HG02642 (cell line): ENCODE data around the gene FMN2.

Source experiments
- ATAC-seq: cut with Tn5 transposase; IDR thresholded peaks from one replicate; pipeline ENCODE4 v1.9.1; 2021; ENCODE audit warnings: mild to moderate bottlenecking; ENCODE audit not compliant: unreplicated experiment, poor library complexity

The FMN2 gene

DNA sequence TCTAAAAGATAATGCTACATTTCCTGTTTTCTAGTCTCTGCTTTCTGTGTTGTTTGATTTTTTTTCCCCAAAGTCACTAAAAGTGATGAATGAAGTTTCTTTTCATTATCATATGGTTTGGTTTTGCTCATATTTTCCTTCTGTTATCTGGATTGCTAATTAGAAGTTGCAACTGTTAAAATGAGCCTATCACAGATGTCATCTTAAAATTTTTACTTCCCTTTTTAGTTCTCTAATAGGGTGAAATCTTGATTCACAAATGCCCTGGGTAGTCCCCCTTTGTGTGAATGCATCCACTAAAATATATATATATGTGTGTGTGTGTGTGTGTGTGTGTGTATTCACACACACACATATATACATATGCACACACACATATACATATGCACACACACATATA lies 376.2 kb downstream of the FMN2 start:
- no peak for ATAC-seq

GRCh38 chr1:240468656-240469055 lies 377.0 kb downstream of the FMN2 start:
- no peak for ATAC-seq

- ATAC-seq = no peak
These were observed 382.5 kb downstream of the FMN2 start for GRCh38 chr1:240474133-240474614.

DNA sequence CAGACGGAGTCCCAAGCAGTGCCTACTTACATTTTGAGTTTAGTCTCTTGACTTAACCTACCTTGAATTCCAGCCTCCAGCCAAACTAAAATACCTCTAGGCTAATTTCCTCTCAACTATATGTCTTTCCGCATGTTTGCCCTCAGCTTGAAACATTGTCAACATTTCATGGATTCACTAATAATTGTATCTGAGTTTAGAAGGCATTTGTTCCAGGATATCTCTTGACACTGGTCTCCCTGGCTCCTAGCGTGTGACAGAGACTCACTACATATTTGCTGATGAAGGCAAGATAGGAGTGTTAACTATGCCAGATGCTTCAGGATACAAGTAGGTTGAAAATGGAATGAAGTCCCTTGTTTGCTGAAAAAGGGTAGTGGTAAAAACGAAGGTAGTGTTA lies 384.1 kb downstream of the FMN2 start:
- no peak for ATAC-seq

- ATAC-seq = no peak
These were observed 386.9 kb downstream of the FMN2 start for GRCh38 chr1:240478536-240478935.

DNA sequence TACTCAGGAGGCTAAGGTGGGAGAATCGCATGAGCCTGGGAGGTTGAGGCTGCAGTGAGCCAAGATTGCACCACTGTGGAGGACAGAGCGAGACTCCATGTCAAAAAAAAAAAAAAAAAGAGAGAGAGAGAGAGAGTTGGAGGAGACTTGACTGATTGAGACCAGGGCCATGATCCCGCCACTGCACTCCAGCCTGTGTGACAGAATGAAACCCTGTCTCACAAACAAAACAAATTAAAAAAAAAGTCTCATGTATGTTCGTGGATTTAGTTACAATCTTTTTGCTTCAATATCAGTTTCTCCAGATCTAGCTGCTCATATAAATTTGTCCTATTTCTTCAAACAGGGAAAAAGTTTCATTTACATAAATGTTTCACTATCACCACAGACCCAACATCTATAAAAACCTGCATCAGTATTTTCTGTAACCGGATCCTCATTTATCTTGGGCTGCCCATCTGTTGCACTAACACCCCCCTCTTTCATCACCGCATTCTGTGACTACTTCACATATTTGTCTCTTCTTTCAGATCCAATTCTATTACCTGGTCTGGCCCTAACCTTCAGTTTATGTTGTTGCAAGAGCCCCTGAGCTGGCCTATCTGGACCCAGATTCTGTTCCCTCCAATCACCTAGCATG lies 393.2 kb downstream of the FMN2 start:
- ATAC-seq = no peak

GRCh38 chr1:240486611-240487010 lies 394.9 kb downstream of the FMN2 start:
- no peak for ATAC-seq

GRCh38 chr1:240487493-240487892 lies 395.8 kb downstream of the FMN2 start:
- ATAC-seq = no peak

DNA sequence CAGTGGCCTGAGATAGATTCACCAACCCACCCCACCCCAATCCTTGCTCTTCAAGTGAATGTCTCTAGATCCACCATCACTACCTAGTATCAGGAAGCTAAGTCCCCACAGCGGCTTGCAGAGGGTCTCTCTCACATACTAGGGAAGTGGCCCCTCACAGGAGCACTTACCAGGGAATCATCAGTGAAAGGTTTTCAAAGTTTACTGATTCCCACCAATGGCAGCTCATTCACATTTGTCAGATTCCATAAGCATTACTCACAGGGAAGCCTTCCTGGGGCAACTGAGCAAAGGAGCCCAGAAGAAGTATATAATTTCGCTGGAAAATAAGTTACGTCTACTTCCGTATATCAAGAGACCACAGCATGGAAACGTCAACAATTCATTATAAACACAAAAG lies 399.5 kb downstream of the FMN2 start:
- no peak for ATAC-seq

GRCh38 chr1:240491796-240492195 lies 400.1 kb downstream of the FMN2 start:
- no peak for ATAC-seq

GRCh38 chr1:240492832-240493440 lies 401.3 kb downstream of the FMN2 start:
- ATAC-seq = no peak

DNA sequence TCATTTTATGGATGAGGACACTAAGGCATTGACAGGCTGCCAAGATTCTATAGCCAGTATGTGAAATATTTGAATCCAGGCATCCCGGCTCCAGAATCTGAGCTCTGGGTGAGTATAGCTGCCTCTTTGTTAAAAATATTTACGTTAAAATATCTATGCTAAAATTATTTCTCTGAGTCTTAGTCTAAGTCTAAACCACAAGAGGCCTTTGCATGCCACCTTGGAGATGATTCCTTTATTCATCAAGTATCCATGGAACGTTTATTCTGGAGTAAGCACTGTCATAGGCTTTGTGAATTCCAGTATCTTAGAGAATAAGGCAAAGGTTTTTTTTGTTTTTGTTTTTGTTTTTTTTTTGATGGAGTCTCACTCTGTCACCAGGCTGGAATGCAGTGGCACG lies 403.9 kb downstream of the FMN2 start:
- ATAC-seq = no peak

GRCh38 chr1:240496356-240496755 lies 404.7 kb downstream of the FMN2 start:
- ATAC-seq = no peak

- no peak for ATAC-seq
These were observed 405.3 kb downstream of the FMN2 start for GRCh38 chr1:240496941-240497340.

GRCh38 chr1:240497908-240498307 lies 406.2 kb downstream of the FMN2 start:
- no peak for ATAC-seq

DNA sequence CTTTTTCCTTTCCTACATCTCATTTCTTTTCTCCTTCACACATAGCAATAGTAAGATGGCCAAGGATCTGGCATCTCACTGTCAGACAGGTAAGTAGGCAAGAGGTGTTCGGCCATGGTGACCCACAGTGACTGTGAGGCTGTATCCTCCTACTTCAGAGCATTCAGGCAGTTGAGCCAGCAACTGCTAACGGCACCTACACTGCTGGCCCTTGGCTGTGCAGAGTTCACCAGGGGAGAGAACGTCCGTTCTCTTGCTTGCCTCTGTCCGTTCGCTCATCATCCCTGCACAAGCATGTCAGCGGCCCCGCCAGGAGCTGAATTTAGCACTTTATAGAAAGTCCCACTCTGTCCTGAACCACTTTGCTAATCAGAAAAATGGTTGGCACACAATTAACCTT lies 406.7 kb downstream of the FMN2 start:
- no peak for ATAC-seq

DNA sequence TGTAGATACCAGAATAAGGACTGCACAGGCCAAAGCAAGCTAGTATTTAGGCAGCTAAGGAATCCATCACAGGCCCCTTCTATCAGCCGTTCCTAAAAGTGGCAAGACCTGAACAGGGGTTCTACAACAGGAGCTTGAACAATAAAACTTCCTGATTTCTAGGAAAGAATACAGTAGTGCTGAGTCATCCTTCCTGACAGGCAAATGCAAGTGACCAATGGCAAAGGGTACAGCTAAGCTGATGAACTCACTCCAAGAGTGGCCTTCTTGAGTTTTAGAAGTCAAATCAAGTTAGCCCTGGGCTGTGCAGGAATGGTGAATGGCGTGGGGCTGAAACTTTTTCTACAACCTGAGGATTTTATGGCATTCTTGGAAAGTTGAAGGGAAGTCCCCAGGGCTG lies 407.3 kb downstream of the FMN2 start:
- ATAC-seq = no peak

- ATAC-seq = no peak
These were observed 409.0 kb downstream of the FMN2 start for GRCh38 chr1:240500647-240501046.

- ATAC-seq = no peak
These were observed 409.4 kb downstream of the FMN2 start for GRCh38 chr1:240501115-240501514.

DNA sequence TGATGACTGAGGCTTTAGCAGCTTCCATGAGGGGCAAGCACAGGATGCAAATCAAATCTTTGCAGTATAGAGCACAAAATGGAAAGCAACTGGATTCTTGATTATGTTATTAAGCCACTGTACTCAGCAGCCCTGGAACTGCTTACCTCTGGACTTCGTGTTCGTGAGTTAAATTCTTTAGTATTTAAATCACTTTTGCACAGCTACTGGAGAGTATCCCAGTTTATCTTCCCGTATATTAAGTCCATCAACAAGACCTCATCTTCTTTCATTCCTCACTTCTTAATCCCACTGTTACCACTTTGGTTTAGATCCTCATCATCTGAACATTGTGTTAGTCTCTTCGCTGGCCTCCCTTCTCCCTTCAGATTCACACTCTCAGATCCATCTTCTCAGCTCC lies 411.4 kb downstream of the FMN2 start:
- ATAC-seq = no peak

- no peak for ATAC-seq
These were observed 411.9 kb downstream of the FMN2 start for GRCh38 chr1:240503558-240503957.

GRCh38 chr1:240506176-240506575 lies 414.5 kb downstream of the FMN2 start:
- no peak for ATAC-seq
